ENCODE results near the gene FANCI.
A peak's percentile ranks its signal among the peaks of the same experiment; 100 is the strongest.

The FANCI gene

GRCh38 chr15:89334510-89335297 is 90.9 kb downstream of the FANCI start, which contains the start of gene POLG:
POLG (minus strand) TSS chr15:89334824; CDS start chr15:89333754, 1,070 bp downstream.
- DNase-seq: peak; percentile 99

GRCh38 chr15:89335298-89336041 is 91.7 kb downstream of the FANCI start:
- DNase-seq: peak; percentile 80

GRCh38 chr15:89338036-89338435 is 94.3 kb downstream of the FANCI start:
- DNase-seq: no peak

- DNase-seq: no peak
These were observed 96.8 kb downstream of the FANCI start for GRCh38 chr15:89340573-89340972.

- peak; percentile 23 for DNase-seq
These were observed 97.7 kb downstream of the FANCI start for GRCh38 chr15:89341316-89342005.

GRCh38 chr15:89342840-89343239 is 99.1 kb downstream of the FANCI start:
- DNase-seq: no peak

GRCh38 chr15:89345248-89345647 is 101.5 kb downstream of the FANCI start:
- DNase-seq: no peak

- DNase-seq: no peak
These were observed 102.9 kb downstream of the FANCI start for GRCh38 chr15:89346516-89347231.

- DNase-seq: no peak
These were observed 105.4 kb downstream of the FANCI start for GRCh38 chr15:89349206-89349558.

GRCh38 chr15:89352476-89352875 is 108.7 kb downstream of the FANCI start:
- no peak for DNase-seq

GRCh38 chr15:89353991-89354390 is 110.2 kb downstream of the FANCI start:
- DNase-seq: no peak

- DNase-seq: peak; percentile 51
These were observed 113.0 kb downstream of the FANCI start for GRCh38 chr15:89356634-89357298.

- no peak for DNase-seq
These were observed 114.6 kb downstream of the FANCI start for GRCh38 chr15:89358435-89358754.

GRCh38 chr15:89358755-89359439 is 115.1 kb downstream of the FANCI start:
- peak; percentile 71 for DNase-seq

GRCh38 chr15:89359471-89360293 is 115.9 kb downstream of the FANCI start:
- no peak for DNase-seq

GRCh38 chr15:89360294-89360971 is 116.7 kb downstream of the FANCI start:
- DNase-seq: no peak

GRCh38 chr15:89361451-89362202 is 117.8 kb downstream of the FANCI start:
- peak; percentile 22 for DNase-seq

GRCh38 chr15:89362203-89363101 is 118.7 kb downstream of the FANCI start:
- peak; percentile 71 for DNase-seq

All from COR-L47 (cell line).